Measurements from ENCODE around the gene SHISA7.
A peak's percentile ranks its signal among the peaks of the same experiment; 100 is the strongest.

The SHISA7 gene

DNA sequence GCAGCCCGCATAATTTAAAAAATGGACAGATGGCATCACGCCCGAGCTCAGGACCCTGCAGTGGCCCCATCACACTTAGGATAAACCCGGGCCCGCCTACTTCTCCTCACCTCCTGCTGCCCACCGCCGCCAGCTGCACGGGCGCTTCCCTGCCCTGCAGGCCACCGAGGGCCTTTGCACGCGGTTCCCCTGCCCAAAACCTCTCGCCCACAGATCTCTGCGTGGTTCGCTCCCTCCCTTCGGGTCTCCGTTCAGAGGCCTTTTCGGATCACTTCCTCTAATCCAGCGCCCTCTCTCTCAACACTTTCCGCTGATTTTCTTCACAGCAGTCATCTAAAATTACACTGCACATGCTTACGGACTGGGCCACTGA lies 1.8 kb downstream of the SHISA7 start:
- H3K36me3 ChIP-seq (ENCODE audit: control insufficient read depth, insufficient read depth, low read length) = no peaks in the 10 kb centered on the region
- H3K27ac ChIP-seq (ENCODE audit: low read depth, low read length) = no peak overlapping the region
- no peaks in the 10 kb centered on the region for H3K9me3 ChIP-seq (ENCODE audit: control insufficient read depth, insufficient read depth, low read depth, low read length)
- no peak overlapping the region for H3K9ac ChIP-seq (ENCODE audit: low read length)
- H3K4me3 ChIP-seq (ENCODE audit: low read depth, low read length) = peak overlapping the region; percentile 56
- H3K4me1 ChIP-seq (ENCODE audit: control insufficient read depth, insufficient read depth, low read length) = peaks cover 7% of the 10 kb centered on the region
- peaks cover 85% of the 10 kb centered on the region for H3K27me3 ChIP-seq (ENCODE audit: control insufficient read depth, insufficient read depth, low read length)

DNA sequence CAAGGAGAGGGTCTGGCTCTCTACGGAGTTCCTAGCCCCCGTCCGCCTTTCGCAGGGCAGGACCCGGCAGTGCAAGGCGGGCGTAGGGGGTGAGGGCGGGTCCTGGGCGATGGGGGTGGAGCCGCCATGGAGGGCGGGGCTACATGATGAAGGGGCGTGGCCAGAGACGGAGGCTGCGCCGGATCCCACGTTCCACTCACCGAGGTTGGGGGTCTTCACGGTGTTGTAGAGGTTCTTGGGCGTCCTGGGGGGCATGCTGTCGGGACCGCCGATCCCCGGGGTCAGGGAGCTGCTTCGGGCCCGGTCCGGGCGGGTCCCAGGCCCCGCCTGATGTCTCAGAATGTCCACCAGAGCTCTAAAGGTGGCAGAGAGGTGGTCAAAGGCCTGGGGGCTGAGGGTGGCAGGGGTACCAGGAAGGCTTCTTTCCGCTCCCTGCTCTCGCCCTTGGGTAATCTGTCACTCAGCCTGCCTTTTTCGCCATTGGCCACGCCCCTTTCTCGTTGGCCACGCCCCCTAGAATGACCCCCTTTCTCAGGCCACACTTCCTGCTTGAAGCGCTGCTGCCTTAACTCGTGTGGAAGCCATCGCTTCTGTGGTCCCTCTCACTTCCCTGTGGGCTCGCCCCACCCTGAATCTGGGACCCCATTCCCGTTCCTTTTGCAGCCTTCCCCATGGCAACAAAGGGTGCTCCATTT lies 2.5 kb downstream of the SHISA7 start:
- Histone ChIP-seq H3K4me1 (ENCODE audit: control insufficient read depth, insufficient read depth, low read length) (peaks cover 7% of the 10 kb centered on the region), H3K27ac (ENCODE audit: low read depth, low read length) (no peak overlapping the region), H3K4me3 (ENCODE audit: low read depth, low read length) (peak overlapping the region; percentile 56), H3K9ac (ENCODE audit: low read length) (no peak overlapping the region), H3K27me3 (ENCODE audit: control insufficient read depth, insufficient read depth, low read length) (peaks cover 78% of the 10 kb centered on the region), H3K36me3 (ENCODE audit: control insufficient read depth, insufficient read depth, low read length) (no peaks in the 10 kb centered on the region), H3K9me3 (ENCODE audit: control insufficient read depth, insufficient read depth, low read depth, low read length) (no peaks in the 10 kb centered on the region)

DNA sequence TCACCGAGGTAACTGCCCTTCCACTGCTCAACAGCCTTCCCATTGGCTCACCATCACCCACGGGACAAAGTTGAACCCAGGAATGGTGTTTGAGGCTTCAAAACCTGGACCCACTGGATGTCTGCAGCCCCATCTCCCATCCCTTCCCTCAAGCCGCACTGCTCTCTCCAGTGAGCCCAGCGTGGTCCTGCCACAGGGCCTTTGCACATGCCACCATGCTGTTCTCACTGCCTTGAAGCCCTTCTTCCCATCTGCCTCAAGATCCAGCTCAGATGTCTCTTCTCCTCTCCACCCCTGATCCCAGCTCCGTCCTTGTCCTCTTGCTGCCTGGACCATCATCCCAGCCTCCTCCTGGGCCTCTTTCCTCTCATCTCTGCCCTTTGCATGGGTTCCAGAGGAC lies 4.0 kb downstream of the SHISA7 start:
- Histone ChIP-seq H3K9ac (ENCODE audit: low read length) (no peak overlapping the region), H3K27me3 (ENCODE audit: control insufficient read depth, insufficient read depth, low read length) (peaks cover 73% of the 10 kb centered on the region), H3K36me3 (ENCODE audit: control insufficient read depth, insufficient read depth, low read length) (no peaks in the 10 kb centered on the region), H3K4me1 (ENCODE audit: control insufficient read depth, insufficient read depth, low read length) (peaks cover 7% of the 10 kb centered on the region), H3K27ac (ENCODE audit: low read depth, low read length) (no peak overlapping the region), H3K4me3 (ENCODE audit: low read depth, low read length) (no peak overlapping the region), H3K9me3 (ENCODE audit: control insufficient read depth, insufficient read depth, low read depth, low read length) (no peaks in the 10 kb centered on the region)

DNA sequence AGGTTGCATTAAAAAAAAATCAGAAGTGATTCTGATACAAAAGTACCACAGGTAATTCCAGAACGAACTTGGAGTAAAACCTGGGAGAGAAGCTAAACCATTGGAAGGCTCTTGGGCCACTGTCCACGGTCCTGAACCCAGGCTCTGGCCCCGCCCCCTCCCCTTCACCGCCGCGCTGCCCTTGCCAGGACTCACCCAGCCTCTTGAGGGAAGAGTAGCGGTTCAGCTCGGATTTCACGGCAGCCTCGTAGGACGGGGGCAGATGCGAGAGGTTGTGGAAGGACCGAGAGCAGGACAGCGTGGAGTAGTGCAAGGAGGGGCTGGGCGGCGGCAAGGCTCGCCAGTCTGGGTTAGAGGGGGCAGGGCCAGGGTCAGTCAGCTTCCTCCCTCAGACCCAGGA lies 5.7 kb downstream of the SHISA7 start:
- H3K9me3 ChIP-seq (ENCODE audit: control insufficient read depth, insufficient read depth, low read depth, low read length) = no peaks in the 10 kb centered on the region
- peaks cover 72% of the 10 kb centered on the region for H3K27me3 ChIP-seq (ENCODE audit: control insufficient read depth, insufficient read depth, low read length)
- H3K27ac ChIP-seq (ENCODE audit: low read depth, low read length) = no peak overlapping the region
- no peak overlapping the region for H3K4me3 ChIP-seq (ENCODE audit: low read depth, low read length)
- H3K9ac ChIP-seq (ENCODE audit: low read length) = no peak overlapping the region
- no peaks in the 10 kb centered on the region for H3K36me3 ChIP-seq (ENCODE audit: control insufficient read depth, insufficient read depth, low read length)
- H3K4me1 ChIP-seq (ENCODE audit: control insufficient read depth, insufficient read depth, low read length) = peaks cover 7% of the 10 kb centered on the region

DNA sequence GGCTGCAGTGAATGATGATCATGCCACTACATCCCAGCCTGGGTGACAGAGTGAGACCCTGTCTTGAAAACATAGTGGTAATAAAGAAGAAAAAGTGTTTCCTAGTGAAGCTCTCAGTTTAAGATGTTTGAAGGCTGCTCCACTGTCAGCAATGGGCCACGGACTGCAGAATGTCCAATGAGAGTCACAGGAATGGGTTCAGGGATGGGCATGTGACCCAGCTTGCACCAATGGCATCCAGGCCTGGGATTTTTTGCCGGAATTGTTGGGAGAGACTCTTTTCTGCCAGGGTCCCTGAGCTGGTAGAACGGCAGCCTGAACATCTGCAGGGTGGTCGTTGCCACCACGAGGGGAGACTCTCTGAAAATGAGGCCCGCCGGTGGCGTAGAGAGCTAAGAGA lies 6.3 kb downstream of the SHISA7 start:
- no peaks in the 10 kb centered on the region for H3K36me3 ChIP-seq (ENCODE audit: control insufficient read depth, insufficient read depth, low read length)
- H3K9ac ChIP-seq (ENCODE audit: low read length) = no peak overlapping the region
- H3K27me3 ChIP-seq (ENCODE audit: control insufficient read depth, insufficient read depth, low read length) = peaks cover 72% of the 10 kb centered on the region
- H3K4me3 ChIP-seq (ENCODE audit: low read depth, low read length) = no peak overlapping the region
- H3K4me1 ChIP-seq (ENCODE audit: control insufficient read depth, insufficient read depth, low read length) = peaks cover 6% of the 10 kb centered on the region
- H3K27ac ChIP-seq (ENCODE audit: low read depth, low read length) = no peak overlapping the region
- no peaks in the 10 kb centered on the region for H3K9me3 ChIP-seq (ENCODE audit: control insufficient read depth, insufficient read depth, low read depth, low read length)

DNA sequence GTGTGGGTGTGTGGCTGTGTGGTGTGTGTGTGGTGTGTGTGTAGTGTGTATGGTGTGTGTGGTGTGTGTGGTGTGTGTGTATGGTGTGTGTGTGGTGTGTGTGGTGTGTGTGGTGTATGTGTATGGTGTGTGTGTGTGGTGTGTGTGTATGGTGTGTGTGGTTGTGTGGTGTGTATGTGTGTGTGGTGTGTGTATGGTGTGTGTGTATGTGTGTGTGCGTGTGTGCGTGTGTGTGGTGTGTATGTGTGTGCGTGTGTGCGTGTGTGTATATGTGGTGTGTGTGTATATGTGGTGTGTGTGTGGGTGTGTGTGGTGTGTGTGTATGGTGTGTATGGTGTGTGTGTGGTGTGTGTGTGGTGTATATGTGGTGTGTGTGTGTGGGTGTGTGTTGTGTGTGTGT lies 8.1 kb downstream of the SHISA7 start:
- Histone ChIP-seq H3K27ac (ENCODE audit: low read depth, low read length) (no peak overlapping the region), H3K4me3 (ENCODE audit: low read depth, low read length) (no peak overlapping the region), H3K36me3 (ENCODE audit: control insufficient read depth, insufficient read depth, low read length) (no peaks in the 10 kb centered on the region), H3K4me1 (ENCODE audit: control insufficient read depth, insufficient read depth, low read length) (no peaks in the 10 kb centered on the region), H3K9ac (ENCODE audit: low read length) (no peak overlapping the region), H3K9me3 (ENCODE audit: control insufficient read depth, insufficient read depth, low read depth, low read length) (no peaks in the 10 kb centered on the region), H3K27me3 (ENCODE audit: control insufficient read depth, insufficient read depth, low read length) (peaks cover 61% of the 10 kb centered on the region)

DNA sequence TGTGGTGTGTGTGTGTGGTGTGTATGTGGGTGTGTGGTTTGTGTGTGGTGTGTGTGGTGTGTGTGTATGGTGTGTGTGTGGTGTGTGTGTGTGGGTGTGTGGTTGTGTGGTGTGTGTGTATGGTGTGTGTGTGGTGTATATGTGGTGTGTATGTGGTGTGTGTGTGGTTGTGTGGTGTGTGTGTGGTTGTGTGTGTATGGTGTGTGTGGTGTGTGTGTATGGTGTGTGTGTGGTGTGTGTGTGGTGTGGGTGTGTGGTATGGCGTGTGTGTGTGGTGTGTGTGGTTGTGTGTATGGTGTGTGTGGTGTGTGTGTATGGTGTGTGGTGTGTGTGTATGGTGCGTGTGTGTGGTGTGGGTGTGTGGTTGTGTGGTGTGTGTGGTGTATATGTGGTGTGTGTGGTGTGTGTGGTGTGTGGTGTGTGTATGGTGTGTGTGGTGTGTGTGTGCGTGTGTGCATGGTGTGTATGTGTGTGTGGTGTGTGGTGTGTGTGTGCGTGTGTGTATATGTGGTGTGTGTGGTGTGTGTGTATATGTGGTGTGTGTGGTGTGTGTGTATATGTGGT lies 8.7 kb downstream of the SHISA7 start:
- Histone ChIP-seq H3K4me1 (ENCODE audit: control insufficient read depth, insufficient read depth, low read length) (no peaks in the 10 kb centered on the region), H3K27ac (ENCODE audit: low read depth, low read length) (no peak overlapping the region), H3K27me3 (ENCODE audit: control insufficient read depth, insufficient read depth, low read length) (peaks cover 55% of the 10 kb centered on the region), H3K4me3 (ENCODE audit: low read depth, low read length) (no peak overlapping the region), H3K36me3 (ENCODE audit: control insufficient read depth, insufficient read depth, low read length) (no peaks in the 10 kb centered on the region), H3K9ac (ENCODE audit: low read length) (no peak overlapping the region), H3K9me3 (ENCODE audit: control insufficient read depth, insufficient read depth, low read depth, low read length) (no peaks in the 10 kb centered on the region)

DNA sequence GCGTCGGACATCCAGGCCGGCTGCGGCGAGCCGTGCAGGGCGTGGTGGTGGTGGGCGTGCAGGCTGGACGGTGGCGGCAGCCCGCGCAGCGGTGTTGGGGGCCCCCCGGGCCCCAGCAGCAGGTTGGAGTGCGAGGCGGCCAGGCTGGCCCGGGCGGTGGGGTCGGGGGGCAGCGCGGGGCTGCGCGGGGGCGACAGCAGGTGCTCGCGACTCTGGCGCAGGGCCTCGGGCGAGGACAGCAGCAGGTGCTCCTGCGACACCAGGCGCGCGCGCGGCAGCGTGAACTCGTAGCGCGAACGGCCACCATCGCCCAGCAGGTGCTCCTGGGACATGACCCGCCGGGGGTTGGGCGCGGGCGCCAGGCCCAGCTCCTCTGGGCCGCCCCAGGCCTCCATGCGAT lies 9.8 kb downstream of the SHISA7 start:
- Histone ChIP-seq H3K4me1 (ENCODE audit: control insufficient read depth, insufficient read depth, low read length) (no peaks in the 10 kb centered on the region), H3K27me3 (ENCODE audit: control insufficient read depth, insufficient read depth, low read length) (peaks cover 44% of the 10 kb centered on the region), H3K9me3 (ENCODE audit: control insufficient read depth, insufficient read depth, low read depth, low read length) (no peaks in the 10 kb centered on the region), H3K9ac (ENCODE audit: low read length) (no peak overlapping the region), H3K36me3 (ENCODE audit: control insufficient read depth, insufficient read depth, low read length) (no peaks in the 10 kb centered on the region), H3K27ac (ENCODE audit: low read depth, low read length) (no peak overlapping the region), H3K4me3 (ENCODE audit: low read depth, low read length) (no peak overlapping the region)

DNA sequence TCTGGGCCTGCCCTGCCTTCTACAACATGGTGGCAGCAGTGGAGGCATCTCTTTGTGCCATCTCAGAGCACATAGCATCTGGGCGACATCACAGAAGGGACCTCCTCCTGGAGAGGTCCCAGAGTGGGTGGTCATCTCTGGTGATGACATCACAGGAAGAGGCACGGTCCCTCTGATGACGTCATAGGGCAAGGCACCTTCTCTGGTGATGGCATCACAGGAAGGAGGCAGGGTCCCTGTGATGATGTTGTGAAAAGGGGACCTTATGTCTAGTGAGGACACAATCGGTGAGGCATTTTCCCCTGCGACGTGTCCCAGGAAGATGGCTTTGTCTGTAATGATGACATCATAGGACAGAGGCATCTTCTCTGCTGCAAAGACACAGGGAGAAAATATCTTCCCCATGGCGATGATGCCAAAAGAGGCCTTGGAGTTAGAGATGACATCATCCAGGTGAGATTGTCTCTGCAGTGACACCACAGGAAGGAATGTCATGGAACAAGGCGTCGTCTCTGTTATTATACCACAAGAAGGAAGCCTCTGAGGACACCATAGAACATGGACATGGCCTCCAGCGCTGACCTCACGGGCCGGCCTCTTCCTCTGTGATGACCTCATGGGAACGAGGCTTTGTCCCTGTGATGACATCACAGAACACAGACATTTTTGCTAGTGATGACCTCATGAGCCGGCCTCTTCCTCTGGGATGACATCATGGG lies 10.7 kb downstream of the SHISA7 start:
- Histone ChIP-seq H3K4me1 (ENCODE audit: control insufficient read depth, insufficient read depth, low read length) (no peaks in the 10 kb centered on the region), H3K27me3 (ENCODE audit: control insufficient read depth, insufficient read depth, low read length) (peaks cover 38% of the 10 kb centered on the region), H3K36me3 (ENCODE audit: control insufficient read depth, insufficient read depth, low read length) (no peaks in the 10 kb centered on the region), H3K9ac (ENCODE audit: low read length) (no peak overlapping the region), H3K4me3 (ENCODE audit: low read depth, low read length) (no peak overlapping the region), H3K27ac (ENCODE audit: low read depth, low read length) (no peak overlapping the region), H3K9me3 (ENCODE audit: control insufficient read depth, insufficient read depth, low read depth, low read length) (no peaks in the 10 kb centered on the region)

DNA sequence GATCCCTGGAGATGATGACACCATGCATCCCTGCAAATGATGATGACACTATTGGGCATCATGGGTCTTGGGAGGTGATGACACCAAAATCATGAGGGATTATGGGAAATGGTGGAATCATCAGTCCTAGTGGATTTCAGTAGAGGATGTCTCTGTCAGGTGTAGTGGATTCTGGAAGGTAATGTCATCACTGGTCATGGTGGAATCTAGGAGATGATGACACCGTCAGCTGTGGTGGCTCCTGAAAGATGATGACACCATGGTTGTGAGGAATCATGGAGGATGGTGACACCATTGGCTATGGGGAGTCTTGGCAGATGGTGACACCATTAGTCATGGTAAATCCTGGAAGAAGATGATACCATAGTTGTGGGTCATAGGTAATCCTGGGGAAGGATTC lies 11.9 kb downstream of the SHISA7 start:
- Histone ChIP-seq H3K27me3 (ENCODE audit: control insufficient read depth, insufficient read depth, low read length) (peaks cover 38% of the 10 kb centered on the region), H3K4me1 (ENCODE audit: control insufficient read depth, insufficient read depth, low read length) (no peaks in the 10 kb centered on the region), H3K27ac (ENCODE audit: low read depth, low read length) (no peak overlapping the region), H3K9me3 (ENCODE audit: control insufficient read depth, insufficient read depth, low read depth, low read length) (no peaks in the 10 kb centered on the region), H3K36me3 (ENCODE audit: control insufficient read depth, insufficient read depth, low read length) (no peaks in the 10 kb centered on the region), H3K4me3 (ENCODE audit: low read depth, low read length) (no peak overlapping the region), H3K9ac (ENCODE audit: low read length) (no peak overlapping the region)

DNA sequence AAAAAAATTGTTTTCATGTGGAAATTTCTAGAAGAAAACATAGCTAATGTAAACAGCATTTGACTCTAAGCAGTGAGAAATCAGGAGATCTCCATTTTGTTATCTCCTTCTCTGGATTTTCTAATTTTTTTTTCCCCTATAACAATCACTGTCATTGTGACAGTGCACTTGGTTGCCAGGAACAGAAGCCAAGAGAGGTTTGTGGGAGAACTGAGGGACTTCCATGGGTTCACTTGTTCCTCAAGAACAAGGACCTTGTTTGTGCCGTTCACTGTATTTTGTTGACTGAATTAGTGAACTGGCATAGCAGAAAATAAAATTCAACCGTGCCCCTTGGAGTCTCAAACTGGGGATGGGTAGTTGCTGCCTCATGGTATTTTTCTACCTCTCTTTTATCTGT lies 17.1 kb downstream of the SHISA7 start:
- Histone ChIP-seq H3K9ac (ENCODE audit: low read length) (no peak overlapping the region), H3K36me3 (ENCODE audit: control insufficient read depth, insufficient read depth, low read length) (no peaks in the 10 kb centered on the region), H3K4me3 (ENCODE audit: low read depth, low read length) (no peak overlapping the region), H3K9me3 (ENCODE audit: control insufficient read depth, insufficient read depth, low read depth, low read length) (no peaks in the 10 kb centered on the region), H3K4me1 (ENCODE audit: control insufficient read depth, insufficient read depth, low read length) (no peaks in the 10 kb centered on the region), H3K27me3 (ENCODE audit: control insufficient read depth, insufficient read depth, low read length) (peaks cover 6% of the 10 kb centered on the region; the same call in 1 of the 2 replicates), H3K27ac (ENCODE audit: low read depth, low read length) (no peak overlapping the region)

Data from HUES6 (cell line).